GM12801 (cell line): ENCODE results near the gene OXTR.

ENCODE experiments used
- TF ChIP-seq, protein P1 (sequence below): IDR thresholded peaks from one replicate; pipeline ENCODE4 v1.5.1; 2011; ENCODE audit warnings: control low read depth; ENCODE audit not compliant: insufficient read length; ENCODE audit errors: extremely low read depth

Gene OXTR

DNA sequence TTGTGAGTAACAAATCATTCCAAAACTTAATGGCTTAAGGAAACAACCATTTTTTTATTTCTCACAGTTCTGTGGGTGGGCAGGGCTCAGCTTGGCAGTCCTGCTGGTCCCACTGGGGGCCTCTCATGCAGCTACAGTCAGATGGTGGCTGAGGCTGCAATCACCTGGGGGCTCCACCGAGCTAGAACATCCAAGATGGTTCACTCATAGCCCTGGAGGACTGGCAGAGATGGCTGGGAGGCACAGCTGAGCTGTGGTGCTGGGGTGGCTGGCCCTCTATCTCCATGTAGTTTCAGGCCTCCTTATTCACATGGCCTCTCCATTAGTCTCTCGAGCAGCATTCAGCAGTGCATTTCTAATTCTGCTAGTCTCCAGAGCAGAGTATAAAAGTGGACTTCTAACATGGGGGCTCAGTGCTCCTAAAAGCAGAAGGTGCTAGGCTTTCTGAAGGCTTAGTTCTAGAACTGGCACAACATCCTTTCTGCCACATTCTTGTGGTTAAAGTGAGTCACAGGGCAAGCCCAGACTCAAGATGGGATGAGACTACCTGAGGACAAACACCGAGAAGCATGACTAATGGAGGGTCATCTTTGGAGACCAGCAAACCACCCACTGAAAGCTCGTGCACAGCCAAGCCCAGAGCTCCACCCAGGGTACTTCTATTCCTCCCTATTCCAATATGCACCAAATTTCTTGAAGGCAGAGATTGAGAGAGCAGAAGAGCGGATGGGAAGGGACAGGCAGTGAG lies 29.5 kb downstream of the OXTR start:
- TF ChIP-seq, protein P1, sequence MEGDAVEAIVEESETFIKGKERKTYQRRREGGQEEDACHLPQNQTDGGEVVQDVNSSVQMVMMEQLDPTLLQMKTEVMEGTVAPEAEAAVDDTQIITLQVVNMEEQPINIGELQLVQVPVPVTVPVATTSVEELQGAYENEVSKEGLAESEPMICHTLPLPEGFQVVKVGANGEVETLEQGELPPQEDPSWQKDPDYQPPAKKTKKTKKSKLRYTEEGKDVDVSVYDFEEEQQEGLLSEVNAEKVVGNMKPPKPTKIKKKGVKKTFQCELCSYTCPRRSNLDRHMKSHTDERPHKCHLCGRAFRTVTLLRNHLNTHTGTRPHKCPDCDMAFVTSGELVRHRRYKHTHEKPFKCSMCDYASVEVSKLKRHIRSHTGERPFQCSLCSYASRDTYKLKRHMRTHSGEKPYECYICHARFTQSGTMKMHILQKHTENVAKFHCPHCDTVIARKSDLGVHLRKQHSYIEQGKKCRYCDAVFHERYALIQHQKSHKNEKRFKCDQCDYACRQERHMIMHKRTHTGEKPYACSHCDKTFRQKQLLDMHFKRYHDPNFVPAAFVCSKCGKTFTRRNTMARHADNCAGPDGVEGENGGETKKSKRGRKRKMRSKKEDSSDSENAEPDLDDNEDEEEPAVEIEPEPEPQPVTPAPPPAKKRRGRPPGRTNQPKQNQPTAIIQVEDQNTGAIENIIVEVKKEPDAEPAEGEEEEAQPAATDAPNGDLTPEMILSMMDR = no peak

DNA sequence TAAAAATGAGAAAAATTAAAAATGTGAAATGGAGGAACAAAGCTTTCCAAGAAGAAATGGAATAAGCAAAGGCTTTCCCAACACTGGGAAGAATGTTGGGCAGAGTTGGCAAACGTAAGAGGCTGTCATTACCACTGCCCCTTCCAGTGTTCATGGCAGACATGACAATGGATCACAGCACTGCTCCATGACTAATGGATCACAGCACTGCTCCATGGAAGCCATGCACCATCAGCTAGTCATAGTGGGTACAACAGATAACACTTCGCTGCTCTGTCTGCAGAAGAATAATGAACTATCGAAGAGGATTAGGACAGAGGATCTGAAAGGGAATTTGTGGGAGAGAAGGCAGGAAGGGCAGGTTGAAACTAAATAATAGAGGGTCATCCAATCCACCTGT lies 30.8 kb downstream of the OXTR start:
- TF ChIP-seq, protein P1 = no peak

DNA sequence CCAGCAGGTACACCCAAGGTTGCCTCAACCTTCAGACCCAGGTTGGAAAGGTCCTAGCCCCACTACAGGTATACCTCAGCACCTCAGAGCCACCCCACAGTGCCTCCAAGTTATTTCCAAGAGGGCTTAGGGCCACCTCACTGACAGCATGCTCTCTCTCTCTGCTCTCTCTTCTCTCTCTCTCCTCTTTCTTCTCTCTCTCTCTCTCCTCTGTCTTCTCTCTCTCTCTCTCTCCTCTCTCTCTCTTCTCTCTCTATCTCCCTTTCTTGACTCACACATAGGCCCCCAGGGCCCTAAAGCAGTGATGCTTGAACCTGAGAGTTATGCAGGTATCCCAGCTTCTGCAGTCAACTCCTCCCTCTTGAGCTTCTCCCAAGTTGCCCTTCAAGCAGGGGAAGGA lies 31.6 kb downstream of the OXTR start:
- TF ChIP-seq, protein P1 = no peak

DNA sequence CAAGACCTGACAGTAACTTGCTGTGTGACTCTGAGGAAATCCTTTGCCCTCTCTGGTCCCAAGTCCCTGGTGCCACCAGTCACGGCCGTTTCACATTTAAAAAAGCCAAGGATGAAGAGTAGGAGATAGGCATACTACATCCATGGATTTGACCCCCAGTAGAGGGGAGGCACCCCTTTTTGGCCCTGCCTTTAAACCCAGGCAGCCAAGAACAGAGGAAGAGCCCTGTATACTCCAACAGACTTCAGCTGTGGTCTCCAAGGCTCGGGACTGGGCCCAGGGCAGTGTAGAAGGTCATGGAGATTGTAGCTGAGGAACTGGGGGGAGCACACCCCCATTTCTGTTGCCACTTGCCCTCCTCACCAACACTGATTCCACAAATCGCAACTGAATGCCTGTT lies 32.1 kb downstream of the OXTR start:
- TF ChIP-seq, protein P1 = no peak

DNA sequence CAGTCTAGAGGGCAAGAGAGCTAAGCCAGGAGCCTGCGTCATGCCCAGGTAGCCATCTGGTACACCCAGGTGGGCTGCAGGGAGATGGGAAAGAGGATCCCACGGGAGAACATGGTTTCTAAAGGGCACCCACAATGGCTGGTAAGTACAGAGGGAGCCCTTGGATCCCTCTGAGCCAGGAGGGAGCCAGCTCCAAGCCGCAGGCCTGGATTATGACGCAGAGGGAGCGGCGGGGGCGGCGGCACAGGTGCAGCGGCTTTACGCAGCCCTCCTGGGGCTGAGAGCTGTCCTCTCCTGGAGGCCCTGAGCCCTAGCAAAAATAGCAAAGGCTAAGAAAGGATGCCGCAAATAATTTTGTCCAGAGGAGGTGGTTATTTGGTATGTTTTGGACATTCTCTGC lies 33.0 kb downstream of the OXTR start:
- TF ChIP-seq, protein P1 = no peak

DNA sequence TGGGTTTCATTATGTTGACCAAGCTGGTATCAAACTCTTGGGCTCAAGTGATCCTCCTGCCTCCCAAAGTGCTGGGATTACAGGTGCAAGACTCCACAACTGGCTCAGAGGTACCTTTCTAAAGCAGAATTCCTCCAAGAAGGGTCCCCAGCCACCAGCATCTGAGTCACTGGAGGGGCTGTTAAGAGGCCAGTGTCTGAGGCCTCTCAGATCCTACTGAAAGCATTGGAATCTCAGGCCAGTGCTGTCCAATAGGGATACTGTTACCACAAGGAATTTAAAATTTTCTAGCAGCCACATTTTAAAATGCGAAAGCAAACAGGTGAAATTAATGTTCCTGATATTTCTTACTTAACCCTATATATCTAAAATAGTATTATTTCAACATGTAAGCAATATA lies 34.5 kb downstream of the OXTR start:
- TF ChIP-seq, protein P1 = no peak

DNA sequence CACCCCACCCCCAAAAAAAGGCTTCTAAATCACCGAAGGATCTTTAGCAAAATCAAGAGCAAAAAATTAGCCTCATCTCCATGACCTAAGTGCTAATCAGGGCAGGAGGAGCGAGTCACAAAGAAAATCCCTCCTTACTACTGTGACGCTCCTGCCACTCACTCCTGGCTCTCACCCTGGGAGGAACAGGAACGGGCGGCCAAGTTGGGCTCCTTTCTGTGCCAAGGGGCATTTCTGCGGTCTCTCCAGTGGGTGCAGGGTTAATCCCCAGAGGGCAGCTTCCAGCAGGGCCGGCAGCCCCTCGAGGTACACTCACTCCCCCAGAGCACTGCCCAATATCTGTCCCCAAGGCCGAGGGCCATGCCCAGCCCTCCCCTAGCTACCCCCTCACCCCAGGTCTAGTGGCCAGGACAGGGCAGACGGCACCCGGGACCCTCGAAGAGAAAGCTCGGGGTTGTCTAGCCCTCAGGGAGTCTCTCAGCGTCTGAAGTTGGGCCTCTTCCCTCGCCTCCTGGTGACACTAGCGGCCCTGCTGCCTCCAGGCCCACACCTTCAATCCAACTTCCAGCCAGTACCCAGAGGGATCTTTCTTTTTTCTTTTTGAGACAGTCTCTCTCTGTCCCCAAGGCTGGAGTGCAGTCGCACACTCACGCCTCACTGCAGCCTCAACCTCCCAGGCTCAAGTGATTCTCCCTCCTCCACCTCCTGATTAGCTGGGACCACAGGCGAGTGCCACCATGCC lies 35.1 kb downstream of the OXTR start:
- TF ChIP-seq, protein P1 = no peak
